ENCODE measurements around the gene KDF1. TPM values are rescaled to one million over a fixed set of nuclear protein-coding genes. Genes with fewer than 3 reads are reported as not detected.

KDF1 gene
- total RNA-seq, 1 donor from 2014 or later = 12.2 TPM

DNA sequence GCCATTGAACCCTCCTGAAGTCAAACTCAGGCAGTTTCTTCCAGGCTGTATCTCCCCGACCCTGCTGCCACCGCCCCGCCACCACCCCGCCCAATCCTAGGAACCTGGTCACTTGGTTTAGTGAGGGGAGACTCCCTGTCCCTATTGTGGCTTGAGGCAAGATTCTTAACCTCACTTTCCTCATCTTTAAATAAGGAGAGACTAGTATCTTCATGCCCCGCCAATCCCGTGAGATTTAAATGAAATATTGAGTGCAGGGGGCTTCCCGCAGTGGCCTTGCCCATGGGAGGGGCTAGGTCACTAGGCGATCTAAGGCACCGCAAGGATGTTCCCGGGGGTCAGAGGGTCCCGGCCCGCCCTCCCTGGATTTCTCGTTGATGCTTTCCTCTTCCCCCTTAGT is 998 bp downstream of the KDF1 start:
- no peak for DNase-seq (ENCODE audit: extremely low spot score, unreplicated experiment)
- H3K36me3 Mint-ChIP-seq = no peaks in the 10 kb centered on the region
- H3K4me3 Mint-ChIP-seq = peak overlapping the region; percentile 82
- H3K27me3 Mint-ChIP-seq = peaks cover 58% of the 10 kb centered on the region
- H3K9me3 Mint-ChIP-seq = peaks cover 5% of the 10 kb centered on the region
- TF ChIP-seq, protein P1, sequence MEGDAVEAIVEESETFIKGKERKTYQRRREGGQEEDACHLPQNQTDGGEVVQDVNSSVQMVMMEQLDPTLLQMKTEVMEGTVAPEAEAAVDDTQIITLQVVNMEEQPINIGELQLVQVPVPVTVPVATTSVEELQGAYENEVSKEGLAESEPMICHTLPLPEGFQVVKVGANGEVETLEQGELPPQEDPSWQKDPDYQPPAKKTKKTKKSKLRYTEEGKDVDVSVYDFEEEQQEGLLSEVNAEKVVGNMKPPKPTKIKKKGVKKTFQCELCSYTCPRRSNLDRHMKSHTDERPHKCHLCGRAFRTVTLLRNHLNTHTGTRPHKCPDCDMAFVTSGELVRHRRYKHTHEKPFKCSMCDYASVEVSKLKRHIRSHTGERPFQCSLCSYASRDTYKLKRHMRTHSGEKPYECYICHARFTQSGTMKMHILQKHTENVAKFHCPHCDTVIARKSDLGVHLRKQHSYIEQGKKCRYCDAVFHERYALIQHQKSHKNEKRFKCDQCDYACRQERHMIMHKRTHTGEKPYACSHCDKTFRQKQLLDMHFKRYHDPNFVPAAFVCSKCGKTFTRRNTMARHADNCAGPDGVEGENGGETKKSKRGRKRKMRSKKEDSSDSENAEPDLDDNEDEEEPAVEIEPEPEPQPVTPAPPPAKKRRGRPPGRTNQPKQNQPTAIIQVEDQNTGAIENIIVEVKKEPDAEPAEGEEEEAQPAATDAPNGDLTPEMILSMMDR (conservative IDR thresholded peaks at IDR 0.05) = no peak
- peaks cover 5% of the 10 kb centered on the region for H3K4me1 Mint-ChIP-seq (ENCODE audit: unreplicated experiment)
- H3K27ac Mint-ChIP-seq = no peak overlapping the region

DNA sequence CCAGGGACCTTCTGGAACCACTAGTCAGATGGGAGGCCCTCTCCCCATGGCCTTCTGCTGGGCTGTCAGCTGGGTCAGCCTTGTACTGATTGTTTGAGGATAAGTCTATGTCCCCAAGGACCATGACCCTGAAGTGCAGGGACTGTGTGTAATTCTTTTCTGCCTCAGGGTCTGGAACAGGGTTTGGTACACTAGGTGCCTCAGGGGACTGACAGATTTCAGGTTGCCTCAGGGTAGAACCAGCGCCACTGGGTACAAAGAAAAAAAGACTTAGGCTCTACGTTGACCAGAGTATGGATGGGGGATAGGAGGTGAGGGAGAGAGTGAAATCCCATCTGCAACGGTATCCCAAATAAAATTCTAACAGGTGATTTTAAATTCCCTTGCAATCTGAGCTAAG is 3.0 kb downstream of the KDF1 start:
- peaks cover 5% of the 10 kb centered on the region for H3K4me1 Mint-ChIP-seq (ENCODE audit: unreplicated experiment)
- no peaks in the 10 kb centered on the region for H3K36me3 Mint-ChIP-seq

DNA sequence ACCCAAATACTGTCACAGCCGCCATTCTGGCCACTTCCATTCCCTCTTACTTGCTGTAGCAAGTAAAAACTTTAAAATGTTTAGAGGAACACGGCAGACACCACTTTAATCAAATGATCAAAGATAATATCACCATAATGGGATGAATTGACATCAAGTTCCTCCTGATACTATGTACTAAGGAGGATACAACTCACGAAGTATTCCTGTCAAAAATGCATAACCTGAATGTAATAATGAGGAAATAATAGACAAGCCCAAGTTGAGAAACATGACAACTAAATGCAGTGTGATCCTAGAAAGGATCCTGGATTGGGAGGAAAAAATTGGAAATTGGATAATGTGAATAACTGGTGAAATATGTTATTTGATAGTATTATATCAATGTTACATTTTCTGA is 3.9 kb downstream of the KDF1 start:
- TF ChIP-seq, protein P1 (conservative IDR thresholded peaks at IDR 0.05) = no peak
- Mint-ChIP-seq H3K4me3 (no peak overlapping the region), H3K9me3 (peaks cover 5% of the 10 kb centered on the region), H3K27ac (no peak overlapping the region), H3K27me3 (peaks cover 40% of the 10 kb centered on the region), H3K4me1 (ENCODE audit: unreplicated experiment) (peaks cover 5% of the 10 kb centered on the region), H3K36me3 (no peaks in the 10 kb centered on the region)
- no peak for DNase-seq (ENCODE audit: extremely low spot score, unreplicated experiment)

More for the DNA sequence above, 3.0 kb downstream of the KDF1 start:
- H3K4me3 Mint-ChIP-seq = no peak overlapping the region
- peaks cover 5% of the 10 kb centered on the region for H3K9me3 Mint-ChIP-seq
- no peak overlapping the region for H3K27ac Mint-ChIP-seq
- peaks cover 50% of the 10 kb centered on the region for H3K27me3 Mint-ChIP-seq
- DNase-seq (ENCODE audit: extremely low spot score, unreplicated experiment) = no peak
- TF ChIP-seq, protein P1 (conservative IDR thresholded peaks at IDR 0.05) = no peak

DNA sequence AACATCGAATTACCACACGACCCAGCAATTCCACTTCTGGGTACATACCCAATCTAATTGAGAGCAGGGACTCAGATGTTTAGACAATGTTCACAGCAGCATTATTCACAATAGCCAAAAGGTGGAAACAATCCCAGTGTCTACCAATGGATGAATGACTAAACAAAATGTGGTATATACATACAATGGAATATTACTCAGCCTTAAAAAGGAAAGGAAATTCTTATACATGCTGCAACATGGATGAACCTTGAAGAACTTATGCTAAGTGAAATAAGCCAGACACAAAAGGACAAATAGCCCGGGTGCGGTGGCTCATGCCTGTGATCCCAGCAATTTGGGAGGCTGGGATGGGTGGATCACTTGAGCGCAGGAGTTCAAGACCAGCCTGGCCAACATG is 6.9 kb downstream of the KDF1 start:
- H3K27ac Mint-ChIP-seq = no peak overlapping the region
- H3K27me3 Mint-ChIP-seq = peaks cover 19% of the 10 kb centered on the region
- H3K4me3 Mint-ChIP-seq = no peak overlapping the region
- H3K4me1 Mint-ChIP-seq (ENCODE audit: unreplicated experiment) = peaks cover 5% of the 10 kb centered on the region
- no peak for DNase-seq (ENCODE audit: extremely low spot score, unreplicated experiment)
- peaks cover 5% of the 10 kb centered on the region for H3K9me3 Mint-ChIP-seq
- H3K36me3 Mint-ChIP-seq = peaks cover 5% of the 10 kb centered on the region
- TF ChIP-seq, protein P1 (conservative IDR thresholded peaks at IDR 0.05) = no peak

DNA sequence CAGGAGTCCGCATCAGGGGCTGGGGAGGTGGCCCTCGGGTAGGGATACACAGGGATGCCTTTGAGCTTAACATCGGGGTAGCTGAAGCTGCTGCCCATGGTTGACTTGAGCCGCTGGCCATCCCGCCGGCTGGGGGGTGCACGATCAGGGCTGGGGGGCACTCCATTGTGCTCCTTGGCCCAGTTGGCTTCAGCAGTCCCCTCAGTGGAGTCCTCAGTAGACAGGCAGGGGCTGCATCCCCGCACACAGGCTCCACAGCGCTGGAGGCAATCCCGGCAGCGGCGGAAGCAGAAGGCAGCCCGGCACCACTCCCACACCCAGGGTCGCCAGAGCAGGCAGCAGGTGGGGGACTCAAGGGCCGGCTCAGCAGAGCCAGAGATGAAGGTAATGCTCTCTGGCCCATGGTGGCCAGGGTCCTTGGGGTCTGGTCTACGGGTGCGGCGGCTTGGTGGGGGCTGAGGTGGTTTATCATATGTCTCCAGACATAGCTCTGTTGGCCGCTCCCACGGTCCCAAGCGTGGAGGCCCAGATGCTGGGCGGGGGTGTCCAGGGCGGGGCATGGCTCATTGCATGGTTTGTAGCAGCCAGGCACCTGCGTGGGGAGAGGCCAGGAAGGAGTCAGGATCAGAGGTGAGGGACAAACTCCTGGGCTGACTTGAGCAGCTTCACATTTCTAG is 8.3 kb downstream of the KDF1 start:
- Mint-ChIP-seq H3K27ac (peak overlapping the region; percentile 67), H3K4me3 (no peak overlapping the region), H3K36me3 (peaks cover 5% of the 10 kb centered on the region), H3K9me3 (peaks cover 5% of the 10 kb centered on the region), H3K27me3 (peaks cover 12% of the 10 kb centered on the region), H3K4me1 (ENCODE audit: unreplicated experiment) (peaks cover 5% of the 10 kb centered on the region)
- TF ChIP-seq, protein P1 (conservative IDR thresholded peaks at IDR 0.05) = no peak
- DNase-seq (ENCODE audit: extremely low spot score, unreplicated experiment) = no peak

Data from type B pancreatic cell (in vitro differentiated cells).